ENCODE results near the gene BAZ2B. TPM values are rescaled to one million over a fixed set of nuclear protein-coding genes. Genes with fewer than 3 reads are reported as not detected.

The BAZ2B gene
- total RNA-seq, 2 experiments from 2014 or later: 3.7 to 11.8 TPM

GRCh38 chr2:159614534-159615366 is 1.6 kb downstream of the BAZ2B start:
- DNase-seq (ENCODE audit: low spot score): no peak
- H3K9me2 ChIP-seq (ENCODE audit: insufficient read depth, low read length): no peaks in the 10 kb centered on the region
- POLR2A ChIA-PET: interaction anchor here (0.5 to 1.9 kb wide), 6 partner anchors 9 to 565 kb away, joined by 3 to 4 read pairs (median 4); no protein-coding TSS in a partner anchor
- H3K36me3 ChIP-seq (ENCODE audit: insufficient read depth, low read length): no peaks in the 10 kb centered on the region
- H4K20me1 ChIP-seq (ENCODE audit: insufficient read depth, low read length): no peaks in the 10 kb centered on the region
- no peak for TF ChIP-seq CTCF (conservative IDR thresholded peaks at IDR 0.05; ENCODE audit: low read length)
- TF ChIP-seq EZH2phosphoT487 (IDR thresholded peaks at IDR 0.05; ENCODE audit: borderline replicate concordance, low read depth, low read length): no peak
- peak overlapping the region; percentile 63 for H3K4me3 ChIP-seq (ENCODE audit: low read depth, low read length, poor library complexity, severe bottlenecking)
- H3K27ac ChIP-seq (ENCODE audit: low read depth, low read length, poor library complexity, severe bottlenecking): no peak overlapping the region
- H3K9me3 ChIP-seq (ENCODE audit: low read length): no peaks in the 10 kb centered on the region
- BruUV-seq (replicated peaks): no TSS peak
- intact Hi-C loops (cut with micrococcal nuclease; ENCODE audit: unreplicated experiment): loop anchor here (5.0 kb wide), 1 partner anchor 193 kb away; no protein-coding TSS in a partner anchor
- H3K4me1 ChIP-seq (ENCODE audit: insufficient read depth, low read length, poor library complexity, severe bottlenecking): no peaks in the 10 kb centered on the region
- H2AFZ ChIP-seq (ENCODE audit: low read length): no peak overlapping the region; the same call in 1 of the 2 replicates
- peak overlapping the region; percentile 49 for H3K4me2 ChIP-seq (ENCODE audit: low read length)
- CTCF ChIA-PET (ENCODE audit: unreplicated experiment): no interaction called here
- no peaks in the 10 kb centered on the region for H3K79me2 ChIP-seq (ENCODE audit: insufficient read depth, low read depth, low read length)

DNA sequence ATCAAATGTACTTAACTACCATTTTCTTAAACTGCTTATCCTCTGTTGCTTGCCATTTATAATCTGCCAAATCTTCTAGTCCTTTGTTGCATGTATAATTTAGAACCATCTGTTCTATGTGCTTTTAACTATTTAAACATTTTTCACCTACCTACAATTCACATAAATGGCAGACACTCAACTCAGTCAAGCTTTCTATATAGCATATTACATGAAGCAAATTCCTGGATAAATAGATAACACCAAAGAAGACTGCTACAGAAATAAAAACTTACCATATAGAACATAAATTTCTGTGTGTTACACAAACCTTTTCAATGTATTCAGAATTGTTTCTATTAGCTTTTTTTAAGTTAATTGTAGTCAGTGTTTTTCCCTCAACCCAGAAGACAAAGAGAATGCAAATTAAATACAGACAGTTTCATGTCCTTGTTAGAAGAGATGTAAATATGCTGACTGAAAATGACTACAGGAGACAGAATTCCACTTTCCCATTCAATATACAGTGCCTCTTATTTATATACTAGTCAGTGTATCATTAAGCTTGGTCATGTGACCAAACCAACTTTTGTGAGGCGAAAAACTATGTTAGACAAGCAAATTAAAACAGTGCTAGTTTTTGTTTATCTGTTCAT is 2.6 kb downstream of the BAZ2B start:
- no peaks in the 10 kb centered on the region for H3K4me1 ChIP-seq (ENCODE audit: insufficient read depth, low read length, poor library complexity, severe bottlenecking)
- H3K4me3 ChIP-seq (ENCODE audit: low read depth, low read length, poor library complexity, severe bottlenecking): no peak overlapping the region

More for the DNA sequence above, 2.6 kb downstream of the BAZ2B start:
- no peak overlapping the region for H2AFZ ChIP-seq (ENCODE audit: low read length)
- intact Hi-C loops (cut with micrococcal nuclease; ENCODE audit: unreplicated experiment): no loop called here
- no peaks in the 10 kb centered on the region for H4K20me1 ChIP-seq (ENCODE audit: insufficient read depth, low read length)
- CTCF ChIA-PET (ENCODE audit: unreplicated experiment): no interaction called here
- DNase-seq (ENCODE audit: low spot score): no peak
- no peaks in the 10 kb centered on the region for H3K9me2 ChIP-seq (ENCODE audit: insufficient read depth, low read length)
- H3K36me3 ChIP-seq (ENCODE audit: insufficient read depth, low read length): no peaks in the 10 kb centered on the region
- no peaks in the 10 kb centered on the region for H3K9me3 ChIP-seq (ENCODE audit: low read length)
- TF ChIP-seq EZH2phosphoT487 (IDR thresholded peaks at IDR 0.05; ENCODE audit: borderline replicate concordance, low read depth, low read length) (no peak), CTCF (conservative IDR thresholded peaks at IDR 0.05; ENCODE audit: low read length) (no peak)
- H3K27ac ChIP-seq (ENCODE audit: low read depth, low read length, poor library complexity, severe bottlenecking): no peak overlapping the region
- no peaks in the 10 kb centered on the region for H3K79me2 ChIP-seq (ENCODE audit: insufficient read depth, low read depth, low read length)
- no peak overlapping the region for H3K4me2 ChIP-seq (ENCODE audit: low read length)
- no TSS peak for BruUV-seq (replicated peaks)
- POLR2A ChIA-PET: interaction anchor here (0.5 to 1.9 kb wide), 7 partner anchors 8 to 566 kb away, joined by 3 to 4 read pairs (median 3); no protein-coding TSS in a partner anchor
